Left cardiac atrium (tissue), 4 donors: ENCODE measurements around the gene ST8SIA5. TPM values are rescaled to one million over a fixed set of nuclear protein-coding genes. Genes with fewer than 3 reads are reported as not detected.
"Not testable (repeated sequence)": the region's sequence is repeated elsewhere in the genome, so short reads cannot be mapped to it uniquely, and the experiment has no call there.

Experiments
- ATAC-seq, 2 donors: fragments of 200-7000 bp; cut with Tn5 transposase; one replicate each; pipeline ENCODE4 v1.9.1; 2020; ENCODE audit warnings: mild to moderate bottlenecking in 2 of 2, moderate library complexity in 2 of 2
- DNase-seq: peaks from one replicate; pipeline ENCODE4 v3.0.0-alpha.2; 2020
- intact Hi-C, 2 donors: fragments of 100-400 bp; cut with DNase I; formaldehyde crosslinking; loops; one replicate each; pipeline versions ENCODE4 v1.14.1 to v1.15.1; 2022 to 2023
- long read RNA-seq: library from polyadenylated mRNA; unstranded; transcript quantifications from one replicate; pipeline ENCODE4 v2.0.0, GENCODE V29; 2021
- total RNA-seq, 2 donors: library from RNA; stranded (reverse); fragmentation: NEBNext Ultra II Directional; extraction: Animal tissue kit (Norgen Biotek cat#: 25700); gene quantifications; one replicate each; pipeline ENCODE4 v1.2.1, GENCODE V29; 2021
- donor health status: DM: no; HTN: yes; CAD: no.
- donor health status: DM: no; HTN: yes; CAD: no; lungs with severe emphysema.
- donor health status: DM: yes; HTN: yes; CAD: no.
- donor health status: Dilated cardiomyopathy.

ST8SIA5 gene
- total RNA-seq = 1 to 10 TPM; 2.5 to 5.2 TPM
- long read RNA-seq, full-length matches to known transcripts = 1 of 1 reads
- long read RNA-seq, partial matches to known transcripts = 0 of 1 reads
- long read RNA-seq, other reads (novel, unspliced or antisense) = 0 of 1 reads

GRCh38 chr18:46756559-46757201, at the start of gene ST8SIA5:
TSS of gene ST8SIA5 (minus strand) at chr18:46757053. CDS start at chr18:46756508, 545 bp downstream.
- intact Hi-C loops = no loop called here
- ATAC-seq (peak; percentile 51 to 61), DNase-seq (peak; percentile 30)

- ATAC-seq, intact Hi-C loops, DNase-seq: not testable (repeated sequence)
Observed at GRCh38 chr18:46795945-46796344, 39.1 kb upstream of the ST8SIA5 start.

GRCh38 chr18:46794607-46795006, 37.8 kb upstream of the ST8SIA5 start:
- ATAC-seq (no peak), DNase-seq (no peak)
- intact Hi-C loops = no loop called here

- intact Hi-C loops = no loop called here
- ATAC-seq (no peak), DNase-seq (no peak)
Observed at GRCh38 chr18:46793565-46793964, 36.7 kb upstream of the ST8SIA5 start.

GRCh38 chr18:46789088-46789487, 32.2 kb upstream of the ST8SIA5 start:
- ATAC-seq (no peak), DNase-seq (no peak)
- intact Hi-C loops = no loop called here

- DNase-seq (no peak), ATAC-seq (no peak)
- intact Hi-C loops = no loop called here
Observed at GRCh38 chr18:46787674-46788073, 30.8 kb upstream of the ST8SIA5 start.

- intact Hi-C loops = no loop called here
- DNase-seq = no peak
- no peak for ATAC-seq
Observed at GRCh38 chr18:46772357-46772756, 15.5 kb upstream of the ST8SIA5 start.

- no peak for DNase-seq
- ATAC-seq = no peak
- intact Hi-C loops = no loop called here
Observed at GRCh38 chr18:46771141-46771540, 14.3 kb upstream of the ST8SIA5 start.

- ATAC-seq = no peak
- intact Hi-C loops = no loop called here
- DNase-seq = no peak
Observed at GRCh38 chr18:46770708-46771107, 13.9 kb upstream of the ST8SIA5 start.

- peak; percentile 94 for ATAC-seq
- DNase-seq = peak; percentile 31
- intact Hi-C loops = no loop called here
Observed at GRCh38 chr18:46768166-46768921, 11.5 kb upstream of the ST8SIA5 start.

- no peak for ATAC-seq
- intact Hi-C loops = no loop called here
Observed at GRCh38 chr18:46767217-46767616, 10.4 kb upstream of the ST8SIA5 start.

GRCh38 chr18:46764586-46764985, 7.7 kb upstream of the ST8SIA5 start:
- no peak for ATAC-seq
- intact Hi-C loops = no loop called here

More at GRCh38 chr18:46767217-46767616, 10.4 kb upstream of the ST8SIA5 start:
- DNase-seq = no peak

GRCh38 chr18:46761059-46761769, 4.4 kb upstream of the ST8SIA5 start:
- intact Hi-C loops = no loop called here
- DNase-seq (no peak), ATAC-seq (no peak)

More at GRCh38 chr18:46764586-46764985, 7.7 kb upstream of the ST8SIA5 start:
- DNase-seq = no peak

- DNase-seq (no peak), ATAC-seq (no peak)
- intact Hi-C loops = no loop called here
Observed at GRCh38 chr18:46759890-46760289, 3.0 kb upstream of the ST8SIA5 start.

GRCh38 chr18:46756025-46756558, 761 bp downstream of the ST8SIA5 start:
- intact Hi-C loops = no loop called here
- DNase-seq = no peak
- ATAC-seq = peak; percentile 20 to 29

GRCh38 chr18:46755315-46756024, 1.4 kb downstream of the ST8SIA5 start:
- ATAC-seq (peak; percentile 14 to 19), DNase-seq (no peak)
- intact Hi-C loops = no loop called here

GRCh38 chr18:46754661-46755292, 2.1 kb downstream of the ST8SIA5 start:
- intact Hi-C loops = no loop called here
- no peak for DNase-seq
- peak in 1 of 2 donors; percentile 10 for ATAC-seq

GRCh38 chr18:46754188-46754587, 2.7 kb downstream of the ST8SIA5 start:
- no peak for ATAC-seq
- DNase-seq = no peak
- intact Hi-C loops = no loop called here
